GM12864 (cell line): ENCODE measurements around the gene BTBD2.
"Not testable (repeated sequence)": the region's sequence is repeated elsewhere in the genome, so short reads cannot be mapped to it uniquely, and the experiment has no call there.

Experiments used
- DNase-seq: peaks from one replicate; pipeline ENCODE4 v3.0.0-alpha.2; 2011; ENCODE audit warnings: low read depth
- H3K4me3 ChIP-seq: 2 replicates; pipeline ENCODE4 v1.5.1; 2011; ENCODE audit warnings: mild to moderate bottlenecking, low read depth, low read length, control low read depth
- TF ChIP-seq, protein P1 (sequence below): IDR thresholded peaks from 2 replicates; pipeline ENCODE4 v1.5.1; 2011; ENCODE audit warnings: low read depth, mild to moderate bottlenecking, moderate library complexity, low read length, control low read depth, inconsistent platforms; ENCODE audit errors: missing control alignments

BTBD2 gene

DNA sequence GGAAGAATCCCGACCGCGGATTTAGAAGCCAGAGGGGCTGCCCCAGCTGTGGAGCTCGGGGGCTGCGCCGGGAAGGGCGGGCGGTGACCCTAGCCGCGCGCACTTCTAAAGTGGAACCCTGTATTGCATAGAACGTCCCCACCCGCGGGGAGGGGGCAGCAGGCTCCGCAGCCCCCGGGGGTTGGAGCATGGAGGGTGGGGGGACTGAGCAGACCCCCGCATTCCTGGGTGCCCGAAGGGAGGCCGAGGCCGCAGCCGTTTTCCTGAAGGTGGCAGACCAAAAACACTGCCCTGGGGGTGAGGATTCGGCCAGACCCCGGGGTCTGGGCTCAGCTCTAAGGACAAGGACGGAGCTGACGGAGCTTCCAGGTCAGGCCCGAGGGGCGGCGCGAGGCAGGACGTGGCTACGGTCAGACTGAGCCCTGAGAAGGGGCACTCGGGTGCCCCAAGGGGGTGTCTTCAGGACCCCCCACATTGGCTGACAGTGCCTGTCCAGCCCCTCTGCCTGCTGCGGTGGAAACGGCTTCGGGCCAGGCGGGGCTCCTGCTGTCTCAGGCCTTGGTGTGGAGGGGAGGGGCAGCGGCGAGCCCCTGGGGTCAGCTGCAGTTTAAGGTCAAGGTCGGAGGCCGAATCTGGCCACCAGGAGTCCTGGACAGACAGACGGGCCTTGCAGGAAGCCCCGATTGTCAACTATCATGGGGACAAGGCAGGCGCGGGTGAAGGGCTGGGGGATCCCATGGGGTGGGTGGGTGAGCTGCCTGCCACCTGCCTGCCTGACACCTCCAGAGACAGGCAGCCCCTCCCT lies 23.0 kb upstream of the BTBD2 start:
- DNase-seq: no peak
- TF ChIP-seq, protein P1, sequence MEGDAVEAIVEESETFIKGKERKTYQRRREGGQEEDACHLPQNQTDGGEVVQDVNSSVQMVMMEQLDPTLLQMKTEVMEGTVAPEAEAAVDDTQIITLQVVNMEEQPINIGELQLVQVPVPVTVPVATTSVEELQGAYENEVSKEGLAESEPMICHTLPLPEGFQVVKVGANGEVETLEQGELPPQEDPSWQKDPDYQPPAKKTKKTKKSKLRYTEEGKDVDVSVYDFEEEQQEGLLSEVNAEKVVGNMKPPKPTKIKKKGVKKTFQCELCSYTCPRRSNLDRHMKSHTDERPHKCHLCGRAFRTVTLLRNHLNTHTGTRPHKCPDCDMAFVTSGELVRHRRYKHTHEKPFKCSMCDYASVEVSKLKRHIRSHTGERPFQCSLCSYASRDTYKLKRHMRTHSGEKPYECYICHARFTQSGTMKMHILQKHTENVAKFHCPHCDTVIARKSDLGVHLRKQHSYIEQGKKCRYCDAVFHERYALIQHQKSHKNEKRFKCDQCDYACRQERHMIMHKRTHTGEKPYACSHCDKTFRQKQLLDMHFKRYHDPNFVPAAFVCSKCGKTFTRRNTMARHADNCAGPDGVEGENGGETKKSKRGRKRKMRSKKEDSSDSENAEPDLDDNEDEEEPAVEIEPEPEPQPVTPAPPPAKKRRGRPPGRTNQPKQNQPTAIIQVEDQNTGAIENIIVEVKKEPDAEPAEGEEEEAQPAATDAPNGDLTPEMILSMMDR: no peak
- no peak overlapping the region for H3K4me3 ChIP-seq

DNA sequence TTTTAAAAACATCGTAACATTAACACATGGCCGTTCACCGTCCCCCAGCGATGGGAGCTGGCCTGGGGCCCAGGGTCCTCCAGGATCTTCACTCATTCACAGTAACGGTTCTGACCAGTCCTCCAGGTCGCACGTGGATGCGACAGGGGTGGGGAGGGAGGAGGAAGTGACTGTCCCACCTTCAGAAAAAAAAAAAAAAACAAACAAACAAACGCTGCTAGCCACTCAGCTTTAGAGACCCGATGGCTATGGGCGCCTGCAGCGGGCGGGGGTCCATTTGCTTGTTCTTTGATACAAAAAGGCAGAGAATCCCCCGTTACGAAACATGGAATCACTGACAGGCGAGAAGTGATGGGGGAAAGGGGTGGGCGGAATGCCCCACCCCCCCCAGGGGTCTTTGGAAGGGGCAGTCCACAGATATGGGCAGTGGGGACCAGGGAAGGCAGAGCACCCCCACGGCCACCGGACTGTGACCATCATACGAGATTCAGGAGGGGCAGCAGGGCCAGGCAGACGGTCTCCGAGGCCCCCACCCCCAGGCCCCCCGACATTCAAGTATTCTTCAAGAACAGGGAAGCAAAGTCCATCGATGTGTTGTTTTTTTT lies 22.2 kb upstream of the BTBD2 start:
- TF ChIP-seq, protein P1: no peak

DNA sequence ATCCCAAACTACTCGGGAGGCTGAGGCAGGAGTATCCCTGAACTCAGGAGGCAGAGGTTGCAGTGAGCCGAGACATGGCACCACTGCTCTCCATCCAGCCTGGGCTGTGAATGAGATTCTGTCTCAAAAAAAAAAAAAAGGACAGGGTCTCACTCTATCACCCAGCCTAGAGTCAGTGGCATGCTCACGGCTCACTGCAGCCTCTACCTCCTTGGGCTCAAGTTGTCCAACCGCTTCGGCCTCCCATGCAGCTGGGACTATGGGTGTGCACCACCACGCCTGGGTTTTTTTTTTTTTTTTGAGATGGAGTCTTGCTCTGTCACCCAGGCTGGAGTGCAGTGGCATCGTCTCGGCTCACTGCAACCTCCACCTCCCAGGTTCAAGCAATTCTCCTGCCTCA lies 20.9 kb upstream of the BTBD2 start:
- no peak overlapping the region for H3K4me3 ChIP-seq
- no peak for DNase-seq
- TF ChIP-seq, protein P1: no peak

More for the DNA sequence above, 22.2 kb upstream of the BTBD2 start:
- no peak for DNase-seq
- no peak overlapping the region for H3K4me3 ChIP-seq

DNA sequence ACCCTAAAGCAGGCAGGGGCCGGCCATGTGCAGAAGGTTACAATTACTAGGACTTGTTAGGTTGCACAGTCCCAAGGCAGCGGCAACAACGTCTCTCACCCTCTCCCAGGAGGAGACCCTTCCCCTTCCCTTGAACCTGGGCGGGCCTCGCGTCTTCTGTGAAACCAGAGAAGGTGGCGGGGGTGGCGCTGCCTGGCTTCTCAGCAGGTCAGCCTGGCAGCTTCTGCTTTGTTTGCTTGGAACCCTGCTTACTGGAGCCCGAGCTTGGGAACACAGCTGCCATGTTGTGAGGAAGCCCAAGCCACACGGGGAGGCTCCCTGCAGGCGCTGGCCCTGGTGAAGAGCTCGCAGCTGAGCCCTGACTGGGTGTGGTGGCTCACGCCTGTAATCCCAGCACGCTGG lies 20.1 kb upstream of the BTBD2 start:
- TF ChIP-seq, protein P1: no peak
- H3K4me3 ChIP-seq: no peak overlapping the region
- no peak for DNase-seq

DNA sequence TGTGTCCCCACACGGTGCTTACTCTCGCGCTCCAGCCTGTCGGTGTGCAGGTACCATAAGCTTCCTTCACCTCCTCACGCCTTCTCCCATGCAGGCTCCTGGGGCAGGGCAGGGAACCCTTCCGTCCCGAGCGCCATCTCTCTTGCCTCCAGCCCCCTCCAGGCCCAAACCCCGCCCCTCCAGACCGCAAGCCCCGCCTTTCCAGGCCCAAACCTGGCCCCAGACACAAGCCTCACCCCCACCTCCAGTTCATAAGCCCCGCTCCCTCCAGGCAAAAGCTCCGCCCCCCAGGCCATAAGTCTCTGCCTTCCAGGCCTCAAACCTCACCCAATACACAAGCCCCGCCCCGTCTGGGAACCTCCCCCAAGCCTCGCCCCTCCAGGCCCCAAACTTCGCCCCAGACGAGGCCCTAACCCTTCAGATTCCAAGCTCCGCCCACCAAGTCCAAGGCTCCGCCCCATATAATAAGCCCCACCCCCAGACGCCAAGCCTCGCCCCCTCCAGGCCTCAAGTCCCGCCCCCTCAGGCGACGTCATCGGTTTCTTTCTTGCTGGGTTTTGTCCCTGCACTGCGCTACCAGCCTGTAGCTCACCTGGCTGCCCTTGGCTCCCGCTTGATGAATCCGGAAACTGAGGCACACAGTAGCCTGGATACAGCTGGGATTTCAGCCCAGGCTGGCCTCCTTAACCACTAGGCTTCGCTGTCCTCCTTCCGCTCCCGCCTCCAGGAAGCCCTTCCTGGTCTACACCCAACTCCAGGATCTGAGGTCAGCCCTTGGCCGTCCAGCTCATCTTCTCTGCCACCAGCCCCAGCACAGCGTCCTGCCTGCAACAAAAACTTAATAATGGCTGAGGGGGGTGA lies 19.4 kb upstream of the BTBD2 start:
- no peak overlapping the region for H3K4me3 ChIP-seq
- peak; percentile 54 for DNase-seq
- TF ChIP-seq, protein P1: no peak

DNA sequence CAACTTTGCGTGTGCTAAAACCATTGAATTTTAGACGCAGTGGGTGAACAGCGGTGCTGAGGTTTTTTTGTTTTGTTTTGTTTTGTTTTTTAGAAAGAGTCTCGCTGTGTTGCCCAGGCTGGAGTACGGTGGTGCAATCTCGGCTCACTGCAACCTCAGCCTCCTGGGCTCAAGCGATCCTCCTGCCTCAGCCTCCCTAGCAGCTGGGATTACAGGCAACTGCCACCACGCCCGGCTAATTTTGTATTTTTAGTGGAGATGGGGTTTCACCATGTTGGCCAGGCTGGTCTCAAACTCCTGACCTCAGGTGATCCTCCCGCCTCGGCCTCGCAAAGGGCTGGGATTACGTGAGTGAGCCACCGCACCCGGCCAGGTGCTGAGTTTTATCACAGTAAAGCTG lies 18.7 kb upstream of the BTBD2 start:
- DNase-seq, H3K4me3 ChIP-seq: not testable (repeated sequence)

DNA sequence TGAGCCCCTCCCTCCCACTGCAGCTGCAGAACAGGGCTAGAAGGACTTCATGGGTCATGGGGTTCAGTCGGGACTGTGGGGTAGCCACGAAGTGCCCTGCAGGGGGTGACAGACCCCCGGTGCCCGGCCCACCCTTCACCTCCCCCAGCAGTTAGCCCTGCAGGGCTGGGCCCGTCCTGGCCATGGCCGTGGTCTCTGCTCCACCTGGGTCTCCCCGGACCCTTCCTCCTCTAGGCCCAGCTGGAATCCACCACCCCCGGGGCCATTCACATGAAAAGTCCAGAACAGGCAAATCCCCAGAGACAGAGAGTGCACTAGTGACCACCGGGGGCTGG lies 18.3 kb upstream of the BTBD2 start:
- H3K4me3 ChIP-seq: no peak overlapping the region
- TF ChIP-seq, protein P1: no peak

More for the DNA sequence above, 18.3 kb upstream of the BTBD2 start:
- DNase-seq: no peak
